HepG2 (cell line): ENCODE data around the gene RGS14. TPM values are rescaled to one million over a fixed set of nuclear protein-coding genes. Genes with fewer than 3 reads are reported as not detected.
A peak's percentile ranks its signal among the peaks of the same experiment; 100 is the strongest.

Source experiments
- ATRX ChIP-seq: sonication (generic); formaldehyde crosslinking; IDR thresholded peaks from 2 replicates; pipeline ENCODE4 v1.4.0; 2020; ENCODE audit warnings: missing genetic modification reagents, borderline replicate concordance
- CHD2 ChIP-seq: IDR thresholded peaks from 2 replicates; pipeline ENCODE4 v1.6.1; 2011; ENCODE audit warnings: low read depth, low read length, improper control_type of control experiment
- FOXO4 ChIP-seq: sonication (generic); formaldehyde crosslinking; conservative IDR thresholded peaks from 2 replicates; pipeline ENCODE4 v1.8.1; 2023; ENCODE audit warnings: missing genetic modification reagents
- GATAD2A ChIP-seq: IDR thresholded peaks from 2 replicates; pipeline ENCODE4 v1.6.1; 2016
- HNF4G ChIP-seq, 2 experiments: sonication (generic) in 1 of 2; formaldehyde crosslinking in 1 of 2; IDR thresholded peaks; 2 replicates each; pipeline versions ENCODE4 v1.4.0 to v1.6.1; 2011 to 2020; ENCODE audit warnings: borderline replicate concordance in 2 of 2, low read depth in 2 of 2, mild to moderate bottlenecking in 2 of 2, low read length in 1 of 2, missing genetic modification reagents in 1 of 2, moderate library complexity in 1 of 2
- IKZF5 ChIP-seq: IDR thresholded peaks from 2 replicates; pipeline ENCODE4 v1.6.1; 2018; ENCODE audit warnings: missing genetic modification reagents, mild to moderate bottlenecking, missing compliant biosample characterization
- JDP2 ChIP-seq: sonication (generic); formaldehyde crosslinking; IDR thresholded peaks from 2 replicates; pipeline ENCODE4 v1.8.1; 2022; ENCODE audit warnings: missing genetic modification reagents, borderline replicate concordance
- MED8 ChIP-seq: sonication (generic); formaldehyde crosslinking; IDR thresholded peaks from 2 replicates; pipeline ENCODE4 v1.8.1; 2023; ENCODE audit warnings: mild to moderate bottlenecking, missing genetic modification reagents; ENCODE audit not compliant: insufficient replicate concordance
- MNT ChIP-seq: fragments of 450-650 bp; IDR thresholded peaks from 2 replicates; pipeline ENCODE4 v1.6.1; 2016
- PITX1 ChIP-seq: sonication (generic); formaldehyde crosslinking; IDR thresholded peaks from 2 replicates; pipeline ENCODE4 v1.5.1; 2020; ENCODE audit warnings: mild to moderate bottlenecking, missing genetic modification reagents
- POLR2A ChIP-seq, 2 experiments: IDR thresholded peaks; 2 replicates each; pipeline ENCODE4 v1.6.1; 2011; ENCODE audit warnings: low read depth in 2 of 2, low read length in 2 of 2, mild to moderate bottlenecking in 1 of 2, moderate library complexity in 1 of 2; ENCODE audit not compliant: insufficient read depth in 1 of 2
- RBFOX2 ChIP-seq: fragments of 200-400 bp; formaldehyde crosslinking; IDR thresholded peaks from 2 replicates; pipeline ENCODE4 v1.6.1; 2017; ENCODE audit warnings: low read depth, mild to moderate bottlenecking, low read length
- SIX4 ChIP-seq: sonication (generic); formaldehyde crosslinking; IDR thresholded peaks from 2 replicates; pipeline ENCODE4 v1.4.0; 2020; ENCODE audit warnings: missing genetic modification reagents
- SMAD3 ChIP-seq: sonication (generic); formaldehyde crosslinking; IDR thresholded peaks from 2 replicates; pipeline ENCODE4 v1.4.0; 2020; ENCODE audit warnings: missing genetic modification reagents
- TCF7L2 ChIP-seq: IDR thresholded peaks from 2 replicates; pipeline ENCODE4 v1.6.1; 2011; ENCODE audit warnings: mild to moderate bottlenecking, low read depth, low read length, moderate library complexity
- YY1 ChIP-seq: IDR thresholded peaks from 2 replicates; pipeline ENCODE4 v1.6.1; 2011; ENCODE audit warnings: low read length, low read depth, moderate library complexity, mild to moderate bottlenecking; ENCODE audit not compliant: insufficient read depth, insufficient replicate concordance
- ZBTB46 ChIP-seq: sonication (generic); formaldehyde crosslinking; IDR thresholded peaks from 2 replicates; pipeline ENCODE4 v1.4.0; 2020; ENCODE audit warnings: mild to moderate bottlenecking, missing genetic modification reagents, borderline replicate concordance
- ZNF12 ChIP-seq: sonication (generic); formaldehyde crosslinking; IDR thresholded peaks from 2 replicates; pipeline ENCODE4 v1.5.0; 2020; ENCODE audit warnings: missing genetic modification reagents
- ZNF230 ChIP-seq: sonication (generic); formaldehyde crosslinking; IDR thresholded peaks from 2 replicates; pipeline ENCODE4 v1.4.0; 2020; ENCODE audit warnings: mild to moderate bottlenecking, missing genetic modification reagents
- ZNF501 ChIP-seq: sonication (generic); formaldehyde crosslinking; IDR thresholded peaks from 2 replicates; pipeline ENCODE4 v1.5.1; 2020; ENCODE audit warnings: mild to moderate bottlenecking, moderate library complexity, missing genetic modification reagents
- ZNF547 ChIP-seq: sonication (generic); formaldehyde crosslinking; IDR thresholded peaks from 2 replicates; pipeline ENCODE4 v1.5.1; 2020; ENCODE audit warnings: mild to moderate bottlenecking, missing genetic modification reagents
- ZNF670 ChIP-seq: sonication (generic); formaldehyde crosslinking; IDR thresholded peaks from 2 replicates; pipeline ENCODE4 v1.8.0; 2022; ENCODE audit warnings: mild to moderate bottlenecking, missing genetic modification reagents, borderline replicate concordance
- ZNF747 ChIP-seq: sonication (generic); formaldehyde crosslinking; IDR thresholded peaks from 2 replicates; pipeline ENCODE4 v1.8.1; 2023; ENCODE audit warnings: missing genetic modification reagents, mild to moderate bottlenecking, borderline replicate concordance
- polyA plus RNA-seq, 8 experiments: library from polyadenylated mRNA; depleted of rRNA in 3 of 8; stranded (reverse) in 7 of 8; unstranded in 1 of 8; fragments of >200 nt; fragmentation: Illumina TruSeq in 4 of 8; extraction: Trizol in 4 of 8; gene quantifications; 2 replicates each; pipeline versions ENCODE4 v1.2.1 to v1.2.3, GENCODE V29; 2011 to 2016; ENCODE audit warnings: low read depth in 4 of 8, missing spikeins in 1 of 8, mixed read lengths in 1 of 8; ENCODE audit not compliant: insufficient read depth in 1 of 8
- total RNA-seq, 5 experiments: library from RNA; depleted of rRNA; stranded (reverse); fragments of >200 nt; fragmentation: Illumina TruSeq; extraction: Trizol; gene quantifications; 2 replicates each; pipeline ENCODE4 v1.2.3, GENCODE V29; 2016; ENCODE audit warnings: low read depth in 1 of 5

Gene RGS14
- total and polyA plus RNA-seq, 2 of the 13 experiments (the other 11 are each of a cell fraction or from before 2014, with no cell fraction given): 11.1 to 17.2 TPM

GRCh38 chr5:177378884-177379883 is 21.5 kb downstream of the RGS14 start (continued):
- TF ChIP-seq ZNF747 (CRISPR knock-in tag): peak; percentile 63; the same call in 1 of the 2 replicates
- TF ChIP-seq MED8 (CRISPR knock-in tag): peak; percentile 10
- peak; percentile 22 for TF ChIP-seq YY1
- TF ChIP-seq HNF4G (IDR thresholded peaks at IDR 0.05; ENCODE audit: borderline replicate concordance, low read depth, low read length): peak; percentile 58
- TF ChIP-seq HNF4G (CRISPR knock-in tag; IDR thresholded peaks at IDR 0.05; ENCODE audit: borderline replicate concordance, low read depth): peak; percentile 68; the same call in 1 of the 2 replicates
- TF ChIP-seq PITX1 (CRISPR knock-in tag): peak; percentile 63
- TF ChIP-seq TCF7L2: no peak
- peak; percentile 58; the same call in 1 of the 2 replicates for TF ChIP-seq SMAD3 (CRISPR knock-in tag)
- no peak; the same call in 1 of the 2 replicates for TF ChIP-seq ZNF670 (CRISPR knock-in tag)
- no peak for TF ChIP-seq FOXO4 (CRISPR knock-in tag)
- peak; percentile 79 for TF ChIP-seq GATAD2A (CRISPR knock-in tag)
- no peak for TF ChIP-seq JDP2 (CRISPR knock-in tag)
- TF ChIP-seq ZNF12 (CRISPR knock-in tag): peak; percentile 76; the same call in 1 of the 2 replicates
- peak; percentile 95 for TF ChIP-seq ZNF547
- TF ChIP-seq ATRX (CRISPR knock-in tag): no peak
- TF ChIP-seq ZBTB46 (CRISPR knock-in tag): no peak
- peak in 1 of 2 experiments; percentile 92; a peak in 2 of 4 replicates for TF ChIP-seq POLR2A (IDR thresholded peaks at IDR 0.05; ENCODE audit: insufficient read depth in 1 of 2, low read depth in 2 of 2, low read length in 2 of 2)
- peak; percentile 94 for TF ChIP-seq ZNF501 (CRISPR knock-in tag)
- peak; percentile 72; the same call in 1 of the 2 replicates for TF ChIP-seq IKZF5 (CRISPR knock-in tag)
- TF ChIP-seq ZNF230 (CRISPR knock-in tag): peak; percentile 79
- no peak for TF ChIP-seq MNT
- TF ChIP-seq CHD2: no peak
- TF ChIP-seq SIX4 (CRISPR knock-in tag): 0 out of 2 replicates have a peak, but pooled peaks have one; percentile 21
- TF ChIP-seq RBFOX2: peak; percentile 54
